HepG2 (cell line): ENCODE results near the gene ARL8B.
"Not testable (repeated sequence)": the region's sequence is repeated elsewhere in the genome, so short reads cannot be mapped to it uniquely, and the experiment has no call there.

Source experiments
- SOX6 ChIP-seq, 2 experiments: fragments of 450-650 bp in 1 of 2; sonication (generic) in 1 of 2; formaldehyde crosslinking in 1 of 2; IDR thresholded peaks; 2 replicates each; pipeline versions ENCODE4 v1.4.0 to v1.6.1; 2017 to 2020; ENCODE audit warnings: antibody characterized with exemption in 1 of 2, mild to moderate bottlenecking in 1 of 2, missing genetic modification reagents in 1 of 2
- TF ChIP-seq, protein P1 (sequence below): sonication (generic); formaldehyde crosslinking; IDR thresholded peaks from 2 replicates; pipeline ENCODE4 v1.5.0; 2020; ENCODE audit warnings: mild to moderate bottlenecking, missing genetic modification reagents, moderate library complexity

DNA sequence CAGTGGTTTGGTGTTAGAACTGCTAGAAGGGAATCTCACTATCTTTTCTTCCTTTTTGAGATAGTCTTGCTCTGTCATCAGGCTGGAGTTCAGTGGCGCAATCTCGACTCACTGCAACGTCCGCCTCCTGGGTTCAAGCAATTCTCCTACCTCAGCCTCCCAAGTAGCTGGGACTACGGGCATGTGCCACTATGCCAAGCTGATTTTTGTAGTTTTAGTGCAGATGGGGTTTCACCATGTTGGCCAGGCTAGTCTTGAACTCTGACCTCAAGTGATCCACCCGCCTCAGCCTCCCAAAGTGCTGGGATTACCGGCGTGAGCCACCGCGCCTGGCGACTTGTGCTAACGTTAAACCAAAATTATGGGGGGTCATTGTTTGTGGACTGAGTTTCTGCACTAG is 61.6 kb downstream of the ARL8B start:
- TF ChIP-seq, protein P1, sequence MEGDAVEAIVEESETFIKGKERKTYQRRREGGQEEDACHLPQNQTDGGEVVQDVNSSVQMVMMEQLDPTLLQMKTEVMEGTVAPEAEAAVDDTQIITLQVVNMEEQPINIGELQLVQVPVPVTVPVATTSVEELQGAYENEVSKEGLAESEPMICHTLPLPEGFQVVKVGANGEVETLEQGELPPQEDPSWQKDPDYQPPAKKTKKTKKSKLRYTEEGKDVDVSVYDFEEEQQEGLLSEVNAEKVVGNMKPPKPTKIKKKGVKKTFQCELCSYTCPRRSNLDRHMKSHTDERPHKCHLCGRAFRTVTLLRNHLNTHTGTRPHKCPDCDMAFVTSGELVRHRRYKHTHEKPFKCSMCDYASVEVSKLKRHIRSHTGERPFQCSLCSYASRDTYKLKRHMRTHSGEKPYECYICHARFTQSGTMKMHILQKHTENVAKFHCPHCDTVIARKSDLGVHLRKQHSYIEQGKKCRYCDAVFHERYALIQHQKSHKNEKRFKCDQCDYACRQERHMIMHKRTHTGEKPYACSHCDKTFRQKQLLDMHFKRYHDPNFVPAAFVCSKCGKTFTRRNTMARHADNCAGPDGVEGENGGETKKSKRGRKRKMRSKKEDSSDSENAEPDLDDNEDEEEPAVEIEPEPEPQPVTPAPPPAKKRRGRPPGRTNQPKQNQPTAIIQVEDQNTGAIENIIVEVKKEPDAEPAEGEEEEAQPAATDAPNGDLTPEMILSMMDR (CRISPR knock-in tag), result not testable (repeated sequence)
- TF ChIP-seq SOX6 (IDR thresholded peaks at IDR 0.05); SOX6 (CRISPR knock-in tag; IDR thresholded peaks at IDR 0.05): not testable (repeated sequence)
